DND-41 (cell line): ENCODE measurements around the gene KIF25.

Experiments used
- ATAC-seq: fragments of 200-7000 bp; cut with Tn5 transposase; 3 replicates; pipeline ENCODE4 v1.9.1; 2021; ENCODE audit warnings: low read depth; ENCODE audit not compliant: insufficient read depth
- DNase-seq: peaks from one replicate; pipeline ENCODE4 v3.0.0-alpha.2; 2020
- H2AFZ ChIP-seq: 2 replicates; pipeline ENCODE4 v1.6.0; 2012; ENCODE audit warnings: low read depth, low read length
- H3K27ac ChIP-seq: 2 replicates; pipeline ENCODE4 v1.5.1; 2012; ENCODE audit warnings: low read length, inconsistent platforms
- H3K27me3 ChIP-seq: fragments of 200-600 bp; sonication (generic); 2 replicates; pipeline ENCODE4 v1.6.0; 2012; ENCODE audit warnings: low read length, mild to moderate bottlenecking, inconsistent platforms; ENCODE audit not compliant: insufficient read depth, poor library complexity
- H3K36me3 ChIP-seq: 2 replicates; pipeline ENCODE4 v1.5.1; 2012; ENCODE audit warnings: low read length, inconsistent platforms; ENCODE audit not compliant: insufficient read depth
- H3K4me1 ChIP-seq: 2 replicates; pipeline ENCODE4 v1.5.1; 2012; ENCODE audit warnings: mild to moderate bottlenecking, low read length; ENCODE audit not compliant: insufficient read depth
- H3K4me2 ChIP-seq: 2 replicates; pipeline ENCODE4 v1.6.0; 2012; ENCODE audit warnings: mild to moderate bottlenecking, moderate library complexity, low read length, inconsistent platforms; ENCODE audit not compliant: insufficient read depth
- H3K4me3 ChIP-seq, 2 experiments: fragments of 200-600 bp in 1 of 2; shearing (Covaris generic) in 1 of 2; 2 replicates each; pipeline ENCODE4 v1.5.1; 2012 to 2016; ENCODE audit warnings: inconsistent platforms in 2 of 2, low read length in 2 of 2, mild to moderate bottlenecking in 2 of 2, low read depth in 1 of 2, moderate library complexity in 1 of 2
- H3K79me2 ChIP-seq: 2 replicates; pipeline ENCODE4 v1.6.0; 2012; ENCODE audit warnings: low read length, inconsistent platforms; ENCODE audit not compliant: insufficient read depth
- H3K9ac ChIP-seq: 2 replicates; pipeline ENCODE4 v1.6.0; 2012; ENCODE audit warnings: low read depth, mild to moderate bottlenecking, inconsistent platforms, low read length, moderate library complexity
- H3K9me3 ChIP-seq: 2 replicates; pipeline ENCODE4 v1.5.1; 2012; ENCODE audit warnings: low read length, moderate library complexity, mild to moderate bottlenecking, inconsistent platforms; ENCODE audit not compliant: insufficient read depth, severe bottlenecking
- H4K20me1 ChIP-seq: 2 replicates; pipeline ENCODE4 v1.6.0; 2012; ENCODE audit warnings: low read length; ENCODE audit not compliant: insufficient read depth
- EZH2 ChIP-seq: IDR thresholded peaks from 3 replicates; pipeline ENCODE4 v1.6.1; 2012; ENCODE audit warnings: borderline replicate concordance, low read depth, mild to moderate bottlenecking, moderate library complexity, low read length, inconsistent platforms; ENCODE audit not compliant: severe bottlenecking
- TF ChIP-seq, protein P1 (sequence below): IDR thresholded peaks from 2 replicates; pipeline ENCODE4 v1.5.1; 2012; ENCODE audit warnings: borderline replicate concordance, low read length, moderate library complexity, mild to moderate bottlenecking; ENCODE audit not compliant: poor library complexity, severe bottlenecking; ENCODE audit errors: extremely low read depth

Gene KIF25

DNA sequence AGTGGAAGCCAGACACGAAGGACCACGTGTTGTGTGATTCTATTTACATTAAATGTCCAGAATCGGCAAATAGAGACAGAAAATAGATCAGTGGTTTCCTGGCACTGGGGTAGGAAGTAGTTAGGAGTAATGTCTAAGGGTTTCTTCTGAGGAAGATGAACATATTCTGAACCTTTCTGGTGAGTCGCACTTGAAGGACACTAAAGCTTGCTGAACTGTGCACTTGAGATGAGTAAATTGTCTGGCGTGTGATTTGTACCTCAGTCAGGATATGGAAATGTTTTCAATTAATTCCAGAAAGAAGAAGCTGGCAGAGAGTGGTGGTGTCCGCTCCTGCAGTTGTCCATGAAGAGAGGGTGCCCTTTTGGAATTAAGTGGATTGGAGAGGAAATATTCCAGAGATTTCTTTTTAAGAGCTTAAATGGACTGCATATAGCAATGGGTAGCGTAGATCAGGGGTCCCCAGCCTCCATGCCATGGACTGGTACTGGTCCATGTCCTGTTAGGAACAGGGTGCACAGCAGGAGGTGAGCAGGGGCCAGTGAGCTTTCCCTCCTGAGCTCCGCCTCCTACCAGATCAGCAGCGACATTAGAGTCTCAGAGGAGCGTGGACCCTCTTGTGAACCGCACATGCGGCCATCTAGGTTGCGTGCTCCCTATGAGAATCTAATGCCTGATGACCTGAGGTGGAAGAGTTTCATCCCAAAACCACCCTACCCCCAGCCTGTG is 12.4 kb upstream of the KIF25 start:
- H4K20me1 ChIP-seq: no peaks in the 10 kb centered on the region
- no peak overlapping the region for H3K4me2 ChIP-seq
- H3K9me3 ChIP-seq: peaks cover 10% of the 10 kb centered on the region
- no peak overlapping the region for H3K27ac ChIP-seq
- H2AFZ ChIP-seq: no peak overlapping the region
- TF ChIP-seq, protein P1, sequence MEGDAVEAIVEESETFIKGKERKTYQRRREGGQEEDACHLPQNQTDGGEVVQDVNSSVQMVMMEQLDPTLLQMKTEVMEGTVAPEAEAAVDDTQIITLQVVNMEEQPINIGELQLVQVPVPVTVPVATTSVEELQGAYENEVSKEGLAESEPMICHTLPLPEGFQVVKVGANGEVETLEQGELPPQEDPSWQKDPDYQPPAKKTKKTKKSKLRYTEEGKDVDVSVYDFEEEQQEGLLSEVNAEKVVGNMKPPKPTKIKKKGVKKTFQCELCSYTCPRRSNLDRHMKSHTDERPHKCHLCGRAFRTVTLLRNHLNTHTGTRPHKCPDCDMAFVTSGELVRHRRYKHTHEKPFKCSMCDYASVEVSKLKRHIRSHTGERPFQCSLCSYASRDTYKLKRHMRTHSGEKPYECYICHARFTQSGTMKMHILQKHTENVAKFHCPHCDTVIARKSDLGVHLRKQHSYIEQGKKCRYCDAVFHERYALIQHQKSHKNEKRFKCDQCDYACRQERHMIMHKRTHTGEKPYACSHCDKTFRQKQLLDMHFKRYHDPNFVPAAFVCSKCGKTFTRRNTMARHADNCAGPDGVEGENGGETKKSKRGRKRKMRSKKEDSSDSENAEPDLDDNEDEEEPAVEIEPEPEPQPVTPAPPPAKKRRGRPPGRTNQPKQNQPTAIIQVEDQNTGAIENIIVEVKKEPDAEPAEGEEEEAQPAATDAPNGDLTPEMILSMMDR: no peak
- no peak for TF ChIP-seq EZH2
- no peaks in the 10 kb centered on the region for H3K27me3 ChIP-seq
- no peak overlapping the region for H3K9ac ChIP-seq
- no peaks in the 10 kb centered on the region for H3K4me1 ChIP-seq
- DNase-seq (no peak), ATAC-seq (no peak)
- H3K4me3 ChIP-seq: no peak overlapping the region
- H3K79me2 ChIP-seq: no peaks in the 10 kb centered on the region
- H3K36me3 ChIP-seq: no peaks in the 10 kb centered on the region

DNA sequence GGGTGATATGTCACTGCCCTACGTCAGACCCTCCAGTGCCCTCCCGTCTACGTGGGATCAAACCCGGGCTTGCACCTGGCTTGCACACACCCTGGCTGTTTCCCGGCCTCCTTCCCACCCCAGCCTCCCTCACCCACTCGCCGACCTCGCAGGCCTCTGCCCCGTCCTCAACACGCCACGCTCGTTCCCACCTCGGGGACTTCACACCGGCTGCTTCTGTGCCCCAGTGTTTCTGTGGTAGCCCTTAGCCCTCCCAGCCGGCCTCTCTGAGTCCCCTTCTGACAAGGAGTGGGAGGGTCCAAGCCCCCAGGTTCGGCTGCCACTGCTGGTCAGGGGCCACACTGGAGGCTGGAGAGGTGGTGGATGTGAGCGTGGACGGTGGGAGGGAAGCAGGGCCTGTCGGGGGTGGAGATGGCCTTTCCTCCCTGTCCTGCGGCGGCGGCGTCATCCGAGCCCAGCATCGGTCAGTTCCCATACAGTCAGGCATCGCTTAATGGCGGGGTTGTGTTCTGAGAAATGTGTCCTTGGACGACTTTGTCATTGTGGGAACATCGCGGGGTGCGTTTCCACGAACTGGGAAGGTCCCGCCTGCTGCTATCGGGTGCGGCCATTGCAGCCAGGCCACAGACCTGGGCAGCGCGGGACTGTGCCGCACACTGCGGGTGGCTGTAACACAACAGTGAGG is 11.4 kb upstream of the KIF25 start:
- H4K20me1 ChIP-seq: no peaks in the 10 kb centered on the region
- H3K4me1 ChIP-seq: no peaks in the 10 kb centered on the region
- H3K27ac ChIP-seq: no peak overlapping the region
- H3K9me3 ChIP-seq: peaks cover 10% of the 10 kb centered on the region
- H3K4me3 ChIP-seq: no peak overlapping the region
- no peaks in the 10 kb centered on the region for H3K36me3 ChIP-seq
- no peak for ATAC-seq
- H3K9ac ChIP-seq: no peak overlapping the region
- no peak for TF ChIP-seq EZH2
- TF ChIP-seq, protein P1: no peak
- DNase-seq: no peak
- H2AFZ ChIP-seq: no peak overlapping the region
- no peaks in the 10 kb centered on the region for H3K27me3 ChIP-seq
- H3K79me2 ChIP-seq: no peaks in the 10 kb centered on the region
- no peak overlapping the region for H3K4me2 ChIP-seq

DNA sequence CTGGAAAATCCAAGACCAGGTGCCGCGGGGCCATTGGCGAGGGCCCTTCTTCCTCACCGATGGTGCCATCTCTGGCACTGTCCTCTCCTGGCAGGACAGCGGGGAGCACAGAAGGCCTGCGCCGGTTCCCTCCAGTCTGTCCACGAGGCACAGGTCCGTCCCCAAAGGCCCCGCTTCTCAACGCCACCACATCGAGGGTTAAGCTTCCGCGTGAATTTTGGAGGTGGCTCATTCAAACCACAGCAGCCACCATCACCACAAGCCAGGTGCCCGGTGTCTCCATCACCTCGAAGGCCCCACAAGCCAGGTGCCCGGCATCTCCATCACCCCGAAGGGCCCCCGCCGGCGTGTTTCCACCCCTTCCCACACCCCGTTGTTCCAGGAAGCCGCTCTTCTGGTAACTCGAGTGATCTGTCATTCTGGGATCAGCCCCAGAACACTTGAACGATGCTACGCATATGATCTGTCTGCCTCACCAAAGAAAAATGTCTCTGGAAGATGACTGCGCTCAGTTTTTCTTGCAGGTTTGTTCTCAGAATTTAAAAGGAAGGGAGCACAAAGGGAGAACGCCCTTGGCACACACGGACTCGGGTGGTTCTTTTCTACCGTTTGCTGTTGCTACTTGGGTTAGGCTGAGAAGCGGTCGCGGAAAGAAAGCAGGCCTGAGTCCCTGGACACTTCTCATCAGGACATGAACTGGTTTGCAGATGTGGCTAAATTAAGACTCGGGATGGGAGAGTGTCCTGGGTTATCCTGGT is 9.9 kb upstream of the KIF25 start:
- no peak overlapping the region for H3K4me3 ChIP-seq
- no peaks in the 10 kb centered on the region for H3K79me2 ChIP-seq
- H3K4me2 ChIP-seq: no peak overlapping the region
- peaks cover 10% of the 10 kb centered on the region for H3K9me3 ChIP-seq
- H2AFZ ChIP-seq: no peak overlapping the region
- no peaks in the 10 kb centered on the region for H4K20me1 ChIP-seq
- ATAC-seq: no peak
- H3K9ac ChIP-seq: no peak overlapping the region
- H3K36me3 ChIP-seq: no peaks in the 10 kb centered on the region
- H3K27ac ChIP-seq: no peak overlapping the region
- DNase-seq: no peak
- H3K4me1 ChIP-seq: no peaks in the 10 kb centered on the region
- no peak for TF ChIP-seq EZH2
- TF ChIP-seq, protein P1: no peak
- no peaks in the 10 kb centered on the region for H3K27me3 ChIP-seq
